HG02970 (cell line): Measurements from ENCODE around the gene CCDC102A.

Experiments
- ATAC-seq: cut with Tn5 transposase; IDR thresholded peaks from one replicate; pipeline ENCODE4 v1.9.1; 2021; ENCODE audit warnings: mild to moderate bottlenecking, moderate library complexity, moderate number of reproducible peaks; ENCODE audit not compliant: unreplicated experiment, low FRiP score

The CCDC102A gene

GRCh38 chr16:57481421-57481820, 55.0 kb downstream of the CCDC102A start:
- ATAC-seq, result no peak

- no peak for ATAC-seq
Observed at GRCh38 chr16:57480754-57481230, 55.6 kb downstream of the CCDC102A start.

DNA sequence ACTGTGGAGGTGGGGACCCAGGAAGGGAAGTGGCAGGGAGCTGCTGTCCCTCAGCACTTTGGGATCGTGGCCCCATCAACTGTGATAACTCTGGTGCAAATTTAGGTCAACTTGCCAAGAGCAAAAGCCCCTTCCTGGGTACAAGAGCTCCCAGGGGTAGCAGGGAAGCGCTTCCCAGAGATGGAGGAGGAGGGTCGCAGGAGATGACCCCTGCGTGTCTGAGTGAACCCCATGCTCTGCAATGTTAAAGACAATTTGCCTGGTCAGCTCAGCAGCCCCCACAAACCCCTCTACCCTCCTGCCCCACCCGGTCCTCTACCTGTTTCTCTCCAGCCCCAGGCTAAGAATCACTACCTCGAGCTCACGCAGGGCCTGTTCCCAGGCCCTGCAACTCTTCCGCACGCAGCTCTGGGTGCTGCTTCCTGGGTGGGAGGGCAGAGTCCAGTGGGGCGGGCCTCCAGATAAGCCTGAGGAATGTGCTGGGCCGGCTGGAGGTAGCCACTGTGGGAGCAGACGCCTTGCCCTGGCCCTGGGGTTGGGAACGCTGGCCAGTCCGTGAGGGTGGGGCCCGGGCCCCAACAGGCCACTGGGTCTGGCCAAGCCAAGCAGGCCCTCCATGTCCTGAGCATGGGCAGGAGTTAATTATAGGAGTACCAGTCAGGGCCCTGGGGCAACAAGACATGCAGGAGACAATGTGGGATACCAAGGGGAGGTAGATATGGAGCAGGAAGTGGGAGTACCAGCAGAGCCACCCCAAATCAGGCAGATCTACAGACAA, 56.2 kb downstream of the CCDC102A start:
- no peak for ATAC-seq

DNA sequence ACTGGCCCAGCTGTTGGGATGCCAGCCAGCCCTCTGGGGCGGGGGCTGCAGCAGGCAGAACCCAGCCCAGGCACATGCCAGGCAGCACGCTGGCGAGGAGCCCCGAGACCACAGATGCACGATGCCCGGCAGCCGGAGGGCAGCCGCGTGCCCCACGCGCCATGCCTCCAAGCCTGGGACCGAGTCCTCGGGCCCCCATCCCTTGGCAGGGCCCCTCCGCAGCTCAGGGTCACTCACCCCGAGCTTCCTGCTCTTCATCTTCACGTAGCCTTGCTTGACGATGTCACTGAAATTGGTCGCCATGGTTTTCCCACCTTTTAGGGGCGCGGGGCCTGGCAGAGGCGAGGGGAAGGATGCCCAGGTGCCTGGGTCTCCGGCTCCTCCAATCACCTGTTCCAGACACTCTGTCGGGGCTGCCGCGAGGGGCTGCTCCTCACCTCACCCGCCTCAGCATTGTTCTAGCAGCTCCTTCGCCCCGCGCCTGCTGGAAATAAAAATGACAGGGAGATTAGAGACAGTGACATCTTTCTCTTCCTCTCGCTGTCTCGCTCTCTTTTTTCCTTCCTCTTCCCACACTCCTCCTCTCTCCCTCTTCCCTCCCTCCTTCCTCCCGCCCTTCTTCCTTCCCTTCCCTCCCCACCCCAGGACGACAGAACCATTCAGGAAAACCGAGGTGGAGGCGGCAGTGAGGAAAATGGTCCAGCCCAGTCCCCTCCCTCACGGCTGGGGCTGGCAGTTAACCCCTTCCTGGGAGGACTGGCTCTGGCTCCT, 57.0 kb downstream of the CCDC102A start:
- no peak for ATAC-seq

DNA sequence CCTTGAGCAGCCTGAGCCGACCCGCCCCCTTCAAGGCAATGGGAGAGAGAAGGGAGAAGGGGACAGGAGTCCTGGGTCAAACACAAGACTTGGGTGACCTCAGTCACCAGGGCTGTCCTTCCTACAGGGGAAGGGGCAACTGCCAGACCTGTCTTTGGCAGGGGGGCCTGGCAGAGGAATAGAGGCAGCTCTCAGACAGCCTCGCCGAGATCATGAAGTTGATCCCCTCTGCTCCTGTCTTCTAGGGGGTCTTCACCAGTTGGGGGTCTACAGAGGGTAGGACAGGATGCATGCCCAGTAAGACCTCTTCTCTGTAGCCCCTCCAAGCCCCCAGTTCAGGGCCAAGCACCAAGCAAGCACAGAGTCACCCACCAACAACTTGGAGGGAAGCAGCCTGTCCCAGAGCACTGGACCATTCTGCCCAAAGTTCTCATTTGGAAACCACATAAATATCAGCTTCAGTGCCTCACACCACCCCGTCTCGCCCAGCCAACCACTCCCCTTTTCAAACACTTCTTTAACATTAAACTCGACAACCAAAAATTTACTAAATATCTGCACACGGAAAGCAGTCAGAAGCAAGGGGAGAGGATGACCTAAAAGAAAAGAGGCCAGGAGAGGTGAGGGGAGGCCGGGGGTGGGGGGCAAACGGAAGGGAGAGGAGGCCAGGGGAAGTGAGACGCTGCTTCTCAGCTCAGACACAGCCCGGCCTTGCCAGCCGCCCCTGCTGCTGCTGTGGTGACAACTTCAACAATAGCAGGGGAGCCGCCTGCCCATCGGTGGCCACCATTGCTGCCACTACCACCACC, 57.8 kb downstream of the CCDC102A start:
- no peak for ATAC-seq

- no peak for ATAC-seq
Observed at GRCh38 chr16:57477531-57478202, 58.7 kb downstream of the CCDC102A start.

DNA sequence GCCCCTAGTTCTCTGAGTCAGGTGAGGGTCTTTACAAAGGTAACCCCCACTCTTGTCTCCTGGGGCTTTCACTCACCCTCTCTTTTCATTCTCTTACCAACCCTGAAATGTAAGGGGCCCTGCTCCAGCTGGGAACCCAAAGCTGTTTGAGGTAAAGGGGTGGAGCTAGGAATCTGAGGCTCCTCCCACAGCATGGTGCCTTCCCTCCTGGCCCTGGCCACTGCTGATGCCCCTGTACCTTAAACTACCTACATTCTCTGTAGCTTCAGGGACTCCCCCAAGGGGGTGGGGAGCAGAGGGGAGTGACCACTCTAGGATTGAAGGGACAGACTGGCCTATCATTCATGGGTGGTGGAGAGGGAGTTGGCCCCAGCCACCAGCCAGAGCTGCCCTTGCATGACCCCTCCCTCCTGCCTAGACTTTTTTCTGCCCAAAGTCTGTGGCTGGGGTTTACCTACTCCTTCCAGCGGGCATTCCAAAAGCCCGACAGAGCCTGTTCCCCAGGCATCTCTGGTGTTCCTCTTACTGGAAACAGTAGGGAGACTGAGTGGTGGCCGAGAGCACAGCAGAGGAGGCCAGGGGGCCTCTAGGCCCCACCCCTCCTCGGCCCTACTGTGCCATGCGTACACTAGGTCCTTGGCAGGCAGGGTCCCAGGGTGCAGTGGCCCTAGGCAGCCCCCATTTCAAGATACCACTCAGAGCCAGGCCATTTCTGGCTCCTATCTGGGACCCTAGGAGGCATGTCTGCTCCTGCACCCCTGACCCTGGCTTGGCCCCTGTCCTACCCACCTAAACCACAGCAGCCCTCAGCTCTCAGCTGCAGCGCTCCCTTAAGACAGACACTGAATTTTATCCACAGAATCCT, 59.6 kb downstream of the CCDC102A start:
- no peak for ATAC-seq

- peak; percentile 65 for ATAC-seq
Observed at GRCh38 chr16:57475711-57476339, 60.5 kb downstream of the CCDC102A start.

DNA sequence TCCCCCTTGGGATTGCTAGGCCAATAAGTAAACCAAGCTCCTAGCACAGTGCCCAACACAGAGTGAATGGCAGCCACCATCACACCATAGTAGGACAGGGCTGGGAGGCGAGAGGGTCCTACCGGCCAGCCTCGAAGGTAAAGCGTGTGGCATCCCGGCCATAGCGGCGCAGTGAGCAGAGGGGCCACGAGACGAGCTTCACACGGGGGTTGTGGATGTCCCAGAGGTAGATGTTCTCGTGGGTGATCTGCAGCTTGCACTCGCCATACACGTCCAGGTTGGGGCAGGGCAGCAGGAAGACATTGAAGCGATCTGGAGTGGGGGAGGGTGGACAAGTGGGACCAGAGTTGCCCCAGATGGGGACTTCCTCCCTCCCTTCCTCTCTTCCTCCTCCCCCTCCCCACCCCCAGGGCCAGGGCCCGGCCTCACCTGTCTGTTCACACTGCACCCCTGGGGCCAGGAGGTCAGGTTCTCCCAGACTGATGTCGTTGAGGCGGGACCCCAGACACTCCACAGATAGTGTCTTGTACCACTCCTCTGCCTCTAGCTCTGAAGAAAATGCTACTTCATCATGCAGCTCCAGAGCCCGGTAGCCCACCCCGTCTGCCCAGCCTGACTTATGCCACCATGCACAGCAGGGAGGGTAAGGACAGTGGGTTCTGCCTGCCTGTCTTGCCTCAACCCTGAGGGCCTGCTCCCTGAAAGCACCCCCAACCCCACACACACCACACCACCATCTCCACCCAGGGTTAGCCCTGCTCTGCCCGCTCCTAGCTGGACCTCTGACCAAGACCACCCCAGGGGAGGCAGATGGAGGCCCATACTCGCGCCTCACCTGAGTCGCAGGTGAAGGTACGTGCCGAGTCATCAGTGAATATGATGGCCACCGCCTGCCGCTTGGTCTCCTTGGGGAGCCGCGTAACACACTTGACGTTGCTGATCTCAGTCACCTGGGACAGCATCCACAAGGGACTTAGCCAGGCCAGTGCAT, 61.4 kb downstream of the CCDC102A start:
- ATAC-seq, result no peak

DNA sequence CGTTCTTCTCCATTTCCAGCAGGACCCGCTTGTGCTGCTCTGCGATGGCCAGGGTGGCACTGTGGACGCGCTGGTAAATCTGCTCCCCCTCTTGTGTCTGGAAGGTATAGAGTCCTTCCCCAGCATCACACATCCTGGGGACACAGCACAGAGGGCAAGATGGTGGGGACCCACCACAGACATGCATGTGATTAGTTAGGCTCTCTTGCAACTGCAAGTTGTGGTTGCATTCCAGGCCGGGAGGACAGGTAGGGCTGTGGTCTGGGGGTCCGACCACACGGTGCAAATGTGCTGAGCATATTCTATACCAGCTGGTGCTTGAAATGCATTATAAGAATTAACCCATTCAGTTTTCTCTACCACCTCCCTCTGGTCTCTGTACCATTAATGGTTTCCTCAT, 62.5 kb downstream of the CCDC102A start:
- ATAC-seq, result no peak

DNA sequence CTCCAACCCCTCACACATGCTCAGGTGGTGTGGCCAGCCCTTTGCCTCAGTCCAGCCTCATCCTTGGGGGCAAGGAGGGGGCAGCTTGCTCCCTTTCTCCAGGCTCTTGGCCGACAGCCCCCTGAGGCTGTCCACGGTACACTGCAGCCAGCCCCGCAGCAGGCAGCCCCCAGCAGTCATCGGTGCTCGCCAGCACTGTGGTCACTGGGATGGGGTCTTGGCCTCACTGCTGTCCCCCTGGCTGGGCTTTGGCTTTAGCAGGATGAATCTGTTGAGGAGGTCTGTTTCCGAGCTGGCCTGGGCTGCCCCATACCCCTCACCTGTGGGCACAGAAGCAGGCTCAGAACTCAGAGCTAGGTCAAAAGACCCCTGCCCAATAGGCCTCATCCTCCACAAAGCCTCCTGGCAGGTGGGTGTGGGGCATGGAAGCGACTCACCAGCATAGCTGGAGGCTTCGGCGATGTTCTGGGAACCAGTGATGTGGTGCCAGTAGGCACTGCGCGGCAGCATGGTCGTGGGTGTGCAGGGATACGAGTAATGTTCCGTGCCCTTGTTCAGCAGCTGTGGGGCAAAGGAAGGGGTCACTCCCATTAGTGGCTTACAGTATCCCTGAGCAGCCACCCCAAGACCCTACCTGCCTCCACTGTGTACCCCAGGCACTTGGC, 63.1 kb downstream of the CCDC102A start:
- no peak for ATAC-seq

DNA sequence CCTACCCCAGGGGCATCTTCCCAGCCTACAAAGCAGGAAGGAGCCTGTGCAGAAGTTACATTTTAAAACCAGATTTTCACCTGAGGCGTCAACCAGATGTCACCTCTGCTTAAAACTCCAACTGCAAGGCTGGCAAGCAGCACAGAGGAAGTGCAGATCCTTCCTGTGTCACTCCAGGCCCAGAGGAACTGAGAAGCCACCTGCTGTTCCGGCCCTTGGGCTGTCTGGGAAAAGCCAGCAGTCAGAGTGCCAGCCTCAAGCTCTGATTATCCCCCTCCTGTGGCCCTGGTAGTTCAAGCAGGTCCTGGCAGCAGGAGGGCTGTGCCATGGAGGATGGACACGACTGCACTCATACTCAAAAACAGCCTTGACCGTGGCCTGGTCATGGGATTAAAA, 63.7 kb downstream of the CCDC102A start:
- no peak for ATAC-seq

DNA sequence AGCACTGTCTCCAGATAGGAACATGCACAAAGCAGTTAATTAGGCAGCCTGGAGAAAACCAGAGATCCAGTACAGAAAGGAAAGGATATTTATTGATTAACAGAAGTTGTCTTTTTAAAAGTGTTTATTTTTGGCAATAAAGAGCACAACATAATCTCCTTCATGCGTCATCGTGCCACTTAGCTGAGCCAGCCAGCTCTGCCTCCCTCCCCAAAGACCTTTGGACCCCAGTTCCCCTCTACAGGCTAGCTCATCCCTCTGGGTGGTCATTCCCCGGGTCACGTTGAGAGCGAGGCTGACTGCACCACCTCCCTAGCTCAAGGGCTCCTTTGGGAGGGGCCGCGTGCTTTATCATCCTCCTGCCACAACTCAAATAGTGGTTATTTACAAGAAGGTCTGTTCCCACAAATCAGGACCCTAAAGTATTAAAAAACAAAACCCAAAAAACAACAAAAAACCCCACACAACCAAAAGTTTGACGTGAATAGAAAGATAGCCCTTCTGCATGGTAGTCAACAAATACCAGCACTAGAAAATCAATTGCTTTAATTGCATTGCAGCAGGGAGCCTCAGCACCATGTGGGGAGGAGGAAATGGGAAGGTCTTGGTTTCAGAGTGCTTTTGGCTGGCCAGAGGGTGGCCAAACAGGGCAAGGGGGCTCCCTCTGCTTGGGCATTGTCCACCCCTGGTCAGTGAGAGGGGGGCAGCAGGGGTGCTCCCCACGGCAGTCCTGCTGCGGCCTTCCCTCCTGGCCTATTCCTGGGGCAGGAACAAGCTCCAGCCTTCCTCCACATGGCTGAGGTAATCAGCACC, 64.3 kb downstream of the CCDC102A start:
- ATAC-seq, result no peak

DNA sequence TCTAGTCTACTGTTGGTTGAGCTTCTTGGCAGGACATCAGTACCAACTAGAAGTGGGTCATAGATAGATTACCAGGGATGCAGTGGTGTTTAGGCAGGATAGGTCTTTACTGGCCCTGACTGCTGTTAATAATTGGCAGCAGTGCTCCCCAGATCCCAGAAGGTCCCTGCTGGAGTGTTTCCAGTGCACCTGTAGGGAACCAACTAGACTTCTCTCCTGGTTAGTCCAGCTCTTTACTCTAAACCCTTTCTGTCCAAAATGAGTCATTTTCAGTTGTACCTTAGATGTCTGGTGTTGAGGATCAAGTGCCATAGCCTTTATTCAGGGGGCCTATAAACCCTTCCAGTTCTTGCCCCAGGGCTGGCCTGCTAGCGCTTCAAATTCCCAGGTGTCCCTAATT, 65.2 kb downstream of the CCDC102A start:
- ATAC-seq, result no peak

- ATAC-seq, result no peak
Observed at GRCh38 chr16:57470711-57471110, 65.7 kb downstream of the CCDC102A start.

GRCh38 chr16:57469917-57470470, 66.4 kb downstream of the CCDC102A start:
- ATAC-seq, result no peak
